GM18520 (cell line): ENCODE measurements around the gene ZNF729.
"Not testable (repeated sequence)": the region's sequence is repeated elsewhere in the genome, so short reads cannot be mapped to it uniquely, and the experiment has no call there.

Experiments used
- ATAC-seq: cut with Tn5 transposase; IDR thresholded peaks from one replicate; pipeline ENCODE4 v1.9.1; 2021; ENCODE audit not compliant: unreplicated experiment

The ZNF729 gene

DNA sequence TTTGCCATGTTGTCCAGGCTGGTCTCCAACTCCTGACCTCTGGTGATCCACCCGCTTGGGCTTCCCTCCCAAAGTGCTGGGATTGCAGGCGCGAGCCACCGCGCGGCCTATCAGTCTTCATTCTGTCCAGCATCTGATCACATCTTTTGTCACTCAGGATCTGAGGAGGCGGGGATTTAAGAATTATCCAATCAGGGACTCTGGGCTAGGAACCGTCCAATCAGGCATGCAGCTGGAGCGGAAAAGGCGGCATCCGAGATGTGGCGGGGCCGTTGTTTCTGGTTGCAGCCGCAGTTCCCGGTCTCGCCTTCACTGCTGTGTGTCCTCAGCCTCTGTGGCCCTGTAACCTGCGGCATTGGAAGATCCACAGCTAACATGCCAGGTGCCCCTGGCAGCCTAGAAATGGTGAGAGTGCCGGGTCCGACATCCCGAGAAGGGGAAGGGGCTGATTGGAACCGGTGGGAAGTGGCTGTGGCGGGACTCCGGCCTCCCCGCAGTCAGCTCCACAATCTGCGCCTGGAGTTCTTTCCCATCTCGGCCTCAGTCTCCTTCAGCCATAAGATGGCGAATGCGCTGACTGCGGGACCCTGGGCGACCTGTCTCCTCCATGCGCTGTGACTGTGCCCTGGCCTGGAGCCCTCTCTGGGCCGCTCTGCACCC lies at the start of gene ZNF729:
Gene ZNF729 (plus strand): TSS at position 291 of the 660 bp plus-strand sequence. CDS start 85 bp downstream, at position 376.
- ATAC-seq = no peak

DNA sequence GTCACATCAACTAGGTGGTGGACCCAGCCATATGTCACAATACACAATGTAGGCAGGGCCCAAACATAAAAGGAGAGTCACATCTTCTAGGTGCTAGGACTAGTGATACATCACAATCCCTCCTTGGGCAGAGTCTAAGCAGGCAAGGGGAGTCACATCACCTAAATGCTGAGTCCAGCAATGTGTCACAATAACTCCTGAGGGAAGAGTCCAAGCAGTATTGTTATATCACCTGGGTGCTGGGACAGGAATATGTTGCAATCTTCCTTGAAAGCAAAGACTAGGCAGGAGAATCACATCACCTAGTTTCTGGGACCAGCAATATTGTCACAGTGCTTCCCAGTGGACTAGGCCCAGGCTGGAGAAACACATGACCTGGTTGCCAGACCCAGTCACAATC lies 29.4 kb upstream of the ZNF729 start:
- ATAC-seq = no peak

GRCh38 chr19:22257381-22257780 lies 28.9 kb upstream of the ZNF729 start:
- ATAC-seq = no peak

DNA sequence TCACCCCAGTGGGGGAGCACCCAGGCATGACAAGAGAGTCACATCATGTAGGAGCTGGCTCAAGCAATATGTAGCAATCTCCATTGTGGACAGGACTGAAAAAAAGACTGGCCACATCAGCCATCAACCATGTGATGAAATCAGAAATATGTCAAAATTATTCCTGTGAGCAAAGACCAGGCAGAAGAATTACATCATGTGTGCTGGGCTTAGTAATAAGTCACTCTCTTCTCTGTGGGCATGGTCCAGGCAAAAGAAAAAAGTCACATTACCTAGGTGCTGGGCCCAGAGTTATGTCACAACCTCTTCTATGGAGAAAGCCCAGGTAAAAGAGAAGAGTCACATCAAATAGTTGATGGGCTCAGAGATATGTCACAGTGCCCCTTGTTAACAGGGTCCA lies 28.3 kb upstream of the ZNF729 start:
- ATAC-seq = no peak

GRCh38 chr19:22260499-22260898 lies 25.7 kb upstream of the ZNF729 start:
- ATAC-seq = no peak

- ATAC-seq = no peak
Measured at GRCh38 chr19:22261596-22261995, 24.6 kb upstream of the ZNF729 start.

DNA sequence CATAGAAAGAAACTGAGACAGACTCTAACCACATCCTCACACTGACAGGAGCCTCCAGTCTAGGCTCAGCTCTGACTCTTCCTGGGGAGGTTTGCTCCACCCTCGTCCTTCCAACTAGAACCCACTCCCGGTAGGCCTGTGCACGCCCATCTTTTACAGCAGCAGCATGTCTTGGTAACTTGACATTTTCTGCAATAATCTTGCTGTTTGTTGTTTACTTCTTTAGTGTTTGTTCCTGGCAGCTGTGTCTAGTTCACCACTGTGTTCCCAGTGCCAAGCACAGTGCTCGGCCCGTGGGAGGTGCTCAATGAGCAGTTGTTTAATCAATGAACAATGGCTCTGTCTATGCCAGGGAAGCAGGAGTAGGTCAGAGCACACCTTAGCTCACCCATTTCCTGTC lies 23.1 kb upstream of the ZNF729 start:
- ATAC-seq = no peak

GRCh38 chr19:22321554-22321953 lies 35.3 kb downstream of the ZNF729 start:
- ATAC-seq = not testable (repeated sequence)

GRCh38 chr19:22326219-22326618 lies 40.0 kb downstream of the ZNF729 start:
- no peak for ATAC-seq

GRCh38 chr19:22327321-22327720 lies 41.1 kb downstream of the ZNF729 start:
- ATAC-seq = no peak

GRCh38 chr19:22331521-22331920 lies 45.3 kb downstream of the ZNF729 start:
- no peak for ATAC-seq

GRCh38 chr19:22332924-22333323 lies 46.7 kb downstream of the ZNF729 start:
- ATAC-seq = no peak

- no peak for ATAC-seq
Measured at GRCh38 chr19:22335716-22336115, 49.5 kb downstream of the ZNF729 start.

DNA sequence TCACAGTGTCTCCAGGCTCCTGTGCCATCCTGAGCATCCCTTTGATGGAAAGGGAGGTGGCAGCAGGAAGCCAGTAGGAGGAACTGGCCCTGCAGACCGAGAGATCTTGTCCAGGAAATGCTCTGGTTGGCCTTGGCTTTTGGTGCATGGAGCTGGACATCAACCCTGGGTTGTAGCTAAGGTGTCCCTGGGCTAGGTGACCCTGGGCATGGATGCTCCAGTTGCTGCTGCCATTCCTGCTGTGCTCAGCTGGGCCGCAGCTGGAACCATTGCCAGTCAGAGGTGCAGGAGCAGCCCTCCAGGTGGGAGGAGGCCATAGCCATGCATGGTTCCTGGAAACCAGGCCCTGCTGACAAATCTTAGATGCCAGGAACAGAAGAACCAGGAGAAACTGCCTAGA lies 68.4 kb downstream of the ZNF729 start:
- ATAC-seq = no peak
